Measurements from ENCODE around the gene GPATCH1. TPM values are rescaled to one million over a fixed set of nuclear protein-coding genes. Genes with fewer than 3 reads are reported as not detected.
"Not testable (repeated sequence)": the region's sequence is repeated elsewhere in the genome, so short reads cannot be mapped to it uniquely, and the experiment has no call there.

The GPATCH1 gene
- total and polyA plus RNA-seq, 2 of the 13 experiments (the other 11 are each of a cell fraction or from before 2014, with no cell fraction given) = 6.8 to 6.9 TPM

DNA sequence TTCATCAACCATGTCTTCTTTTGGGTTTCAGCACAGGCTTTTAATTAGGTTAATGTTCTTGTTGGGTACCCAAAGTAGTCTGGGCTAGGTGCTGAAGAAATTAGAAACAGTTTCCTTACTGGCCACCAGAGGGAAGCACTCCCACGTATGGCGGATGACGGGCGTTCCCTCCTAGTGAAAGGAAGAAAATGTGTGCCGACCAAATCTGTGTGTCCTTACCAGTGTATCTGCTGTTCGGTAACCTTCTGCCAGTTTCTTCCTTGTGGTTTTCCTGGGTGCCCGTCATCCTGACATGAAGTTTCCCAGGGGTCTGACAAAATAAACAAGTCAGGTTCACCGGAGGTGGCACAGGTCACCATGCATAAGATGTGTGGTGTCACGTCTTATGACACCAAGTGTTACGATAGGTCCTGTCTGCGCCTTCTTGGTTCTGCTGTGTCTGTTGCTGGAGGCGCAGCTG lies 45.0 kb downstream of the GPATCH1 start (continued):
- TF ChIP-seq ZBTB34 (CRISPR knock-in tag; IDR thresholded peaks at IDR 0.05) = no peak
- no peak for TF ChIP-seq ZBTB7A (CRISPR knock-in tag; IDR thresholded peaks at IDR 0.05)

DNA sequence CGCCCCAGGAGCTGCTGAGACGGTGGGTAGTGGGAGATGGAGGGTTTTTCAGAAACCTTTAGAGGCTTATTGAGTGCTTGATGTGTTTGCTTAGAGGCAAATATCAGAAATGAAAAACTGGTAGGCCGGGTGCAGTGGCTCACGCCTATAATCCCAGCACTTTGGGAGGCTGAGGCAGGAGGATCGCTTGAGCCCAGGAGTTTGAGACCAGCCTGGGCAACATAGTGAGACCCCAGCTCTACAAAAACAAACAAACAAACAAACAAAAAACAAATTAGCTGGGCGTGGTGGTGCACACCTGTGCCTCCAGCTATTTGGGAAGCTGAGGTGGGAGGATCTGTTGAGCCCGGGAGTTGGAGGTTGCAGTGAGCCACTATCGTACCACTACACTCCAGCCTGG lies 45.7 kb downstream of the GPATCH1 start:
- H3K4me1 ChIP-seq (ENCODE audit: insufficient read depth, low read length); H3K9me3 ChIP-seq (ENCODE audit: low read length); DNase-seq (ENCODE audit: low spot score); BruUV-seq (replicated peaks); H2AFZ ChIP-seq (ENCODE audit: low read length); H3K9ac ChIP-seq (ENCODE audit: insufficient read depth, low read depth, low read length); ATAC-seq; H3K27ac ChIP-seq (ENCODE audit: extremely low read length, insufficient read depth, low read length); intact Hi-C loops (cut with micrococcal nuclease; ENCODE audit: unreplicated experiment); POLR2A ChIA-PET; H3K4me2 ChIP-seq (ENCODE audit: low read depth, low read length); H3K4me3 ChIP-seq (replicated peaks in 1 of 3; ENCODE audit: insufficient read depth in 1 of 3, low read depth in 2 of 3, low read length in 3 of 3); H4K20me1 ChIP-seq (ENCODE audit: insufficient read depth, low read length); H3K27me3 ChIP-seq (ENCODE audit: control insufficient read depth in 1 of 2, insufficient read depth in 2 of 2, low read length in 2 of 2); H3K79me2 ChIP-seq (ENCODE audit: insufficient read depth, low read length); FAIRE-seq: not testable (repeated sequence)
- in situ Hi-C loops (cut with HindIII; ENCODE audit: extremely low pct_ligation_motif_present, low pct_unique_long_range_greater_than_20kb) = loop anchor here (25.0 kb wide), 1 partner anchor 439 kb away; the partner anchor contains the start of genes ANKRD27, NUDT19 and RGS9BP
- CTCF ChIA-PET (ENCODE audit: low intra/inter-chr PET ratio, low total read pairs) = interaction anchor here (1.5 kb wide), 1 partner anchor 58 kb away, joined by 18 read pairs; no protein-coding TSS in a partner anchor
- peaks cover 6 to 38% of the 10 kb centered on the region in 2 experiments for H3K36me3 ChIP-seq (replicated peaks in 1 of 2; ENCODE audit: control insufficient read depth in 1 of 2, insufficient read depth in 2 of 2, low read length in 2 of 2)
- 94% methylated on average over 8 of the region's 8 CpGs for WGBS (ENCODE audit: low lambda C conversion rate)

DNA sequence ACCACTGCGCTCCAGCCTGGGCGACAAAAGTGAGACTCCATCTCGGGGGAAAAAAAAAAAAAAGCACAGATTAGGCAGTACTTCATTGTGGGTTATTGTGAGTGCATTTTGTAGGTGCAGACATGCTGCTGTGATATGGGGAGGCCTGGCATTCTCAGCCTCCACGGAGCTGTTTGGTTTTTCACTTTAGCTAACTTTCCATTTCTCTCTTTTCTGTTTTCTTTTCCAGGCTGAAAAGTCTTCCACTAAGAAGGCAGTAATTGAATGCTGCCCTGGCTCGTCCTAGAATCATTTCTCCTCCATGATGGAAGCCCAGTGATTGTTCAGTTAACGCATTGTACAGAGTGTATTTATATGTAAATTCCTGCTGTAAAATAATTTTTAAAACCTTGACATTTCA lies 48.9 kb downstream of the GPATCH1 start:
- 94% methylated on average over 6 of the region's 6 CpGs for WGBS (ENCODE audit: low lambda C conversion rate)
- FAIRE-seq (no peak), ATAC-seq (no peak), DNase-seq (ENCODE audit: low spot score) (no peak)
- Histone ChIP-seq H3K4me2 (ENCODE audit: low read depth, low read length) (no peak overlapping the region), H3K9me3 (ENCODE audit: low read length) (no peaks in the 10 kb centered on the region), H3K4me1 (ENCODE audit: insufficient read depth, low read length) (peaks cover 12% of the 10 kb centered on the region), H3K36me3 (replicated peaks in 1 of 2; ENCODE audit: control insufficient read depth in 1 of 2, insufficient read depth in 2 of 2, low read length in 2 of 2) (peaks cover 6 to 31% of the 10 kb centered on the region in 2 experiments), H2AFZ (ENCODE audit: low read length) (no peak overlapping the region), H3K4me3 (replicated peaks in 1 of 3; ENCODE audit: insufficient read depth in 1 of 3, low read depth in 2 of 3, low read length in 3 of 3) (no peak overlapping the region), H3K27me3 (ENCODE audit: control insufficient read depth in 1 of 2, insufficient read depth in 2 of 2, low read length in 2 of 2) (no peaks in the 10 kb centered on the region), H4K20me1 (ENCODE audit: insufficient read depth, low read length) (no peaks in the 10 kb centered on the region), H3K9ac (ENCODE audit: insufficient read depth, low read depth, low read length) (no peak overlapping the region), H3K27ac (ENCODE audit: extremely low read length, insufficient read depth, low read length) (no peak overlapping the region), H3K79me2 (ENCODE audit: insufficient read depth, low read length) (no peaks in the 10 kb centered on the region)
- BruUV-seq (replicated peaks) = no TSS peak
- in situ Hi-C loops (cut with HindIII; ENCODE audit: extremely low pct_ligation_motif_present, low pct_unique_long_range_greater_than_20kb) = loop anchor here (25.0 kb wide), 1 partner anchor 443 kb away; the partner anchor contains the start of genes ANKRD27, NUDT19 and RGS9BP
- intact Hi-C loops (cut with micrococcal nuclease; ENCODE audit: unreplicated experiment) = no loop called here
- POLR2A ChIA-PET = no interaction called here
- CTCF ChIA-PET (ENCODE audit: low intra/inter-chr PET ratio, low total read pairs) = no interaction called here
- TF ChIP-seq, protein P1, sequence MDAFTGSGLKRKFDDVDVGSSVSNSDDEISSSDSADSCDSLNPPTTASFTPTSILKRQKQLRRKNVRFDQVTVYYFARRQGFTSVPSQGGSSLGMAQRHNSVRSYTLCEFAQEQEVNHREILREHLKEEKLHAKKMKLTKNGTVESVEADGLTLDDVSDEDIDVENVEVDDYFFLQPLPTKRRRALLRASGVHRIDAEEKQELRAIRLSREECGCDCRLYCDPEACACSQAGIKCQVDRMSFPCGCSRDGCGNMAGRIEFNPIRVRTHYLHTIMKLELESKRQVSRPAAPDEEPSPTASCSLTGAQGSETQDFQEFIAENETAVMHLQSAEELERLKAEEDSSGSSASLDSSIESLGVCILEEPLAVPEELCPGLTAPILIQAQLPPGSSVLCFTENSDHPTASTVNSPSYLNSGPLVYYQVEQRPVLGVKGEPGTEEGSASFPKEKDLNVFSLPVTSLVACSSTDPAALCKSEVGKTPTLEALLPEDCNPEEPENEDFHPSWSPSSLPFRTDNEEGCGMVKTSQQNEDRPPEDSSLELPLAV (CRISPR knock-in tag; conservative IDR thresholded peaks at IDR 0.05; ENCODE audit: low read depth) = no peak
- TF ChIP-seq ZC3H4 (CRISPR knock-in tag; IDR thresholded peaks at IDR 0.05; ENCODE audit: borderline replicate concordance) (no peak), ERF (CRISPR knock-in tag; IDR thresholded peaks at IDR 0.05) (no peak), ZNF274 (CRISPR knock-in tag; IDR thresholded peaks at IDR 0.05) (no peak), ZNF564 (CRISPR knock-in tag; IDR thresholded peaks at IDR 0.05) (no peak), NCOA5 (CRISPR knock-in tag; IDR thresholded peaks at IDR 0.05) (no peak), GPN1 (CRISPR knock-in tag; IDR thresholded peaks at IDR 0.05; ENCODE audit: borderline replicate concordance) (no peak)
